Measurements from ENCODE around the gene SLC26A4. TPM values are rescaled to one million over a fixed set of nuclear protein-coding genes. Genes with fewer than 3 reads are reported as not detected.
A peak's percentile ranks its signal among the peaks of the same experiment; 100 is the strongest.

The SLC26A4 gene
- total and polyA plus RNA-seq, 2 donors from 2014 or later: 2.5 to 7.3 TPM

- Histone ChIP-seq H3K4me3 (ENCODE audit: low read length in 3 of 3) (no peak overlapping the region), H3K27me3 (ENCODE audit: control insufficient read depth, insufficient read depth, low read length) (no peaks in the 10 kb centered on the region), H3K9ac (ENCODE audit: low read length in 3 of 3) (no peak overlapping the region), H3K4me1 (ENCODE audit: control insufficient read depth in 2 of 3, insufficient read depth in 2 of 3, low read depth in 1 of 3, low read length in 3 of 3) (peaks cover 0 to 4% (median 0%) of the 10 kb centered on the region in 3 donors), H3K9me3 (ENCODE audit: control insufficient read depth in 2 of 3, insufficient read depth in 1 of 3, low read length in 3 of 3) (no peaks in the 10 kb centered on the region), H3K27ac (ENCODE audit: low read depth in 2 of 2, low read length in 2 of 2) (no peak overlapping the region), H3K36me3 (ENCODE audit: control insufficient read depth in 2 of 3, insufficient read depth in 3 of 3, low read length in 3 of 3) (no peaks in the 10 kb centered on the region)
- intact Hi-C loops (cut with DNase I): no loop called here
- no peak for FAIRE-seq
- peak in 2 of 5 donors; percentile 7 to 27 for DNase-seq
- TF ChIP-seq CTCF (IDR thresholded peaks at IDR 0.05; ENCODE audit: borderline replicate concordance, extremely low read depth, insufficient read depth): no peak
Measured at GRCh38 chr7:107641676-107642075, 19.0 kb upstream of the SLC26A4 start.

- Histone ChIP-seq H3K9ac (ENCODE audit: low read length in 3 of 3) (no peak overlapping the region), H3K9me3 (ENCODE audit: control insufficient read depth in 2 of 3, insufficient read depth in 1 of 3, low read length in 3 of 3) (no peaks in the 10 kb centered on the region), H3K27ac (ENCODE audit: low read depth in 2 of 2, low read length in 2 of 2) (no peak overlapping the region), H3K27me3 (ENCODE audit: control insufficient read depth, insufficient read depth, low read length) (no peaks in the 10 kb centered on the region), H3K4me3 (ENCODE audit: low read length in 3 of 3) (no peak overlapping the region), H3K4me1 (ENCODE audit: control insufficient read depth in 2 of 3, insufficient read depth in 2 of 3, low read depth in 1 of 3, low read length in 3 of 3) (peaks cover 0 to 4% (median 0%) of the 10 kb centered on the region in 3 donors), H3K36me3 (ENCODE audit: control insufficient read depth in 2 of 3, insufficient read depth in 3 of 3, low read length in 3 of 3) (no peaks in the 10 kb centered on the region)
- intact Hi-C loops (cut with DNase I): no loop called here
- DNase-seq: no peak
- FAIRE-seq: no peak
- no peak for TF ChIP-seq CTCF (IDR thresholded peaks at IDR 0.05; ENCODE audit: borderline replicate concordance, extremely low read depth, insufficient read depth)
Measured at GRCh38 chr7:107642501-107642900, 18.1 kb upstream of the SLC26A4 start.

GRCh38 chr7:107643407-107643806 is 17.2 kb upstream of the SLC26A4 start:
- Histone ChIP-seq H3K27ac (ENCODE audit: low read depth in 2 of 2, low read length in 2 of 2) (no peak overlapping the region), H3K9me3 (ENCODE audit: control insufficient read depth in 2 of 3, insufficient read depth in 1 of 3, low read length in 3 of 3) (no peaks in the 10 kb centered on the region), H3K4me3 (ENCODE audit: low read length in 3 of 3) (no peak overlapping the region), H3K9ac (ENCODE audit: low read length in 3 of 3) (no peak overlapping the region), H3K36me3 (ENCODE audit: control insufficient read depth in 2 of 3, insufficient read depth in 3 of 3, low read length in 3 of 3) (no peaks in the 10 kb centered on the region), H3K4me1 (ENCODE audit: control insufficient read depth in 2 of 3, insufficient read depth in 2 of 3, low read depth in 1 of 3, low read length in 3 of 3) (peaks cover 0 to 4% (median 0%) of the 10 kb centered on the region in 3 donors), H3K27me3 (ENCODE audit: control insufficient read depth, insufficient read depth, low read length) (no peaks in the 10 kb centered on the region)
- FAIRE-seq (no peak), DNase-seq (no peak)
- intact Hi-C loops (cut with DNase I): no loop called here
- TF ChIP-seq CTCF (IDR thresholded peaks at IDR 0.05; ENCODE audit: borderline replicate concordance, extremely low read depth, insufficient read depth): no peak

GRCh38 chr7:107643938-107644308 is 16.7 kb upstream of the SLC26A4 start:
- H3K9ac ChIP-seq (ENCODE audit: low read length in 3 of 3): no peak overlapping the region

More at GRCh38 chr7:107643938-107644308, 16.7 kb upstream of the SLC26A4 start:
- intact Hi-C loops (cut with DNase I): no loop called here
- no peak for TF ChIP-seq CTCF (IDR thresholded peaks at IDR 0.05; ENCODE audit: borderline replicate concordance, extremely low read depth, insufficient read depth)
- H3K4me3 ChIP-seq (ENCODE audit: low read length in 3 of 3): no peak overlapping the region
- FAIRE-seq (no peak), DNase-seq (no peak)
- no peaks in the 10 kb centered on the region for H3K9me3 ChIP-seq (ENCODE audit: control insufficient read depth in 2 of 3, insufficient read depth in 1 of 3, low read length in 3 of 3)
- H3K27me3 ChIP-seq (ENCODE audit: control insufficient read depth, insufficient read depth, low read length): no peaks in the 10 kb centered on the region
- no peak overlapping the region for H3K27ac ChIP-seq (ENCODE audit: low read depth in 2 of 2, low read length in 2 of 2)
- H3K36me3 ChIP-seq (ENCODE audit: control insufficient read depth in 2 of 3, insufficient read depth in 3 of 3, low read length in 3 of 3): no peaks in the 10 kb centered on the region
- peaks cover 0 to 4% (median 0%) of the 10 kb centered on the region in 3 donors for H3K4me1 ChIP-seq (ENCODE audit: control insufficient read depth in 2 of 3, insufficient read depth in 2 of 3, low read depth in 1 of 3, low read length in 3 of 3)

Measured in kidney (tissue), 14 donors.